Measurements from ENCODE around the gene UAP1.

DNA sequence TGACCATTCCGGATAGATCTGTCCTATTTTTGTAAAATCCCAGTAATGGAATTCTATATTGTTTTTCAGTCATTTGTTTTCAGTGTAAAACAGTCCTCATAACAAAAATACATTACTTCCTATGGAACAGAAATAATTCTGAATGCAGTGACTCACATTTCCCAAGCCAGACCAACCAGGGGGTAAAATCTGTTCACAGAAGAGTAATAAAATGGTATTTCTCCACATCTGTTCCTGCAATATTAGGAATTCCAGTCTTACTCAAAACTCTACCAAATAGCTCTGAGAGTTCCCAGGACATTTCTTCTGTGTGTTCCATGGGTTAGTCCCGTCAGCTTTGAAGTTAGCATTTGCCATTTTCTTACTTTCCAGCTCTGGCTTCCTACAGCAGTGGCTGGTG lies 68.1 kb downstream of the UAP1 start:
- TF ChIP-seq CTCF (IDR thresholded peaks at IDR 0.05) (no peak), POLR2A (IDR thresholded peaks at IDR 0.05) (no peak)

Data from right lobe of liver (tissue), 4 donors.